IMR-90 (cell line): ENCODE results near the gene FOXL3. TPM values are rescaled to one million over a fixed set of nuclear protein-coding genes. Genes with fewer than 3 reads are reported as not detected.

Source experiments
- ATAC-seq: fragments of 200-7000 bp; cut with Tn5 transposase; 2 replicates; pipeline ENCODE4 v1.9.1; 2020; ENCODE audit warnings: low read depth, mild to moderate bottlenecking, moderate library complexity
- BruUV-seq: library from RNA; stranded (reverse); fragments of 400-500 nt; replicated peaks from 2 replicates; lab custom pipeline; 2021; lab: Mats Ljungman, UMichigan
- CTCF ChIA-PET: fragments of 300-600 bp; formaldehyde crosslinking; extraction: SDS; loops from one replicate; lab custom pipeline; 2021; ENCODE audit warnings: antibody characterized with exemption; lab: Yijun Ruan, JAX
- POLR2A ChIA-PET: fragments of 300-600 bp; sonication (Branson Sonifier 250); formaldehyde crosslinking; loops from one replicate; lab custom pipeline; 2022; ENCODE audit warnings: antibody characterized with exemption; ENCODE audit not compliant: unreplicated experiment; lab: Charles Lee
- DNase-seq: peaks from one replicate; pipeline ENCODE4 v3.0.0; 2013
- H2AFZ ChIP-seq: replicated peaks from 2 replicates; pipeline ENCODE3; 2013; ENCODE audit warnings: low read length, mild to moderate bottlenecking; ENCODE audit not compliant: poor library complexity
- H2AK5ac ChIP-seq: 2 replicates; pipeline ENCODE4 v1.6.1; 2013; ENCODE audit warnings: low read depth, low read length, inconsistent platforms
- H2AK9ac ChIP-seq: replicated peaks from 2 replicates; pipeline ENCODE3; 2013; ENCODE audit warnings: mild to moderate bottlenecking, low read depth, low read length, moderate library complexity; ENCODE audit not compliant: poor library complexity
- H2BK120ac ChIP-seq: 2 replicates; pipeline ENCODE4 v1.6.1; 2013; ENCODE audit warnings: low read depth, low read length, inconsistent platforms
- H2BK15ac ChIP-seq: 3 replicates; pipeline ENCODE4 v1.6.1; 2013; ENCODE audit warnings: low read depth, low read length, inconsistent platforms
- H2BK20ac ChIP-seq: 2 replicates; pipeline ENCODE4 v1.6.1; 2013; ENCODE audit warnings: low read depth, mild to moderate bottlenecking, inconsistent platforms, low read length, moderate library complexity
- H2BK5ac ChIP-seq: 2 replicates; pipeline ENCODE4 v1.6.1; 2013; ENCODE audit warnings: mild to moderate bottlenecking, low read depth, low read length, inconsistent platforms; ENCODE audit not compliant: poor library complexity, severe bottlenecking
- H3K14ac ChIP-seq: replicated peaks from 2 replicates; pipeline ENCODE4 v1.6.1; 2013; ENCODE audit warnings: low read depth, low read length, inconsistent platforms
- H3K18ac ChIP-seq: 2 replicates; pipeline ENCODE4 v1.6.1; 2013; ENCODE audit warnings: low read depth, low read length, control low read depth
- H3K23ac ChIP-seq: 2 replicates; pipeline ENCODE4 v1.6.1; 2013; ENCODE audit warnings: low read depth, low read length, inconsistent platforms
- H3K27ac ChIP-seq: 2 replicates; pipeline ENCODE4 v1.5.1; 2013; ENCODE audit warnings: mild to moderate bottlenecking, control low read depth, low read length; ENCODE audit not compliant: insufficient read depth
- H3K27me3 ChIP-seq: 2 replicates; pipeline ENCODE4 v1.6.1; 2013; ENCODE audit warnings: low read length; ENCODE audit not compliant: control insufficient read depth, insufficient read depth
- H3K36me3 ChIP-seq: 2 replicates; pipeline ENCODE4 v1.6.1; 2013; ENCODE audit warnings: low read length, mixed read lengths; ENCODE audit not compliant: control insufficient read depth, insufficient read depth
- H3K4ac ChIP-seq: 2 replicates; pipeline ENCODE4 v1.6.1; 2013; ENCODE audit warnings: low read depth, low read length, inconsistent platforms
- H3K4me1 ChIP-seq: 2 replicates; pipeline ENCODE4 v1.6.1; 2013; ENCODE audit warnings: low read length, mixed read lengths; ENCODE audit not compliant: control insufficient read depth, insufficient read depth
- H3K4me2 ChIP-seq: 2 replicates; pipeline ENCODE4 v1.6.1; 2013; ENCODE audit warnings: low read depth, mild to moderate bottlenecking, control low read depth, low read length, moderate library complexity
- H3K4me3 ChIP-seq: 2 replicates; pipeline ENCODE4 v1.5.1; 2013; ENCODE audit warnings: low read depth, mild to moderate bottlenecking, control low read depth, low read length, moderate library complexity; ENCODE audit not compliant: insufficient read depth
- H3K56ac ChIP-seq: 2 replicates; pipeline ENCODE4 v1.6.1; 2013; ENCODE audit warnings: low read length, inconsistent platforms; ENCODE audit not compliant: insufficient read depth; ENCODE audit errors: extremely low read depth
- H3K79me1 ChIP-seq, 2 experiments: 2 replicates each; pipeline ENCODE4 v1.6.1; 2013; ENCODE audit warnings: low read length in 2 of 2, inconsistent platforms in 1 of 2, low read depth in 1 of 2
- H3K9ac ChIP-seq: 2 replicates; pipeline ENCODE4 v1.6.1; 2013; ENCODE audit warnings: low read depth, low read length, control low read depth
- H3K9me1 ChIP-seq: 2 replicates; pipeline ENCODE4 v1.6.1; 2013; ENCODE audit warnings: low read length, inconsistent platforms; ENCODE audit not compliant: insufficient read depth
- H3K9me3 ChIP-seq: 2 replicates; pipeline ENCODE4 v1.6.1; 2013; ENCODE audit warnings: low read length; ENCODE audit not compliant: control insufficient read depth, insufficient read depth
- H4K20me1 ChIP-seq: 2 replicates; pipeline ENCODE4 v1.6.1; 2013; ENCODE audit warnings: low read length, inconsistent platforms; ENCODE audit not compliant: insufficient read depth
- H4K5ac ChIP-seq: 2 replicates; pipeline ENCODE4 v1.6.1; 2013; ENCODE audit warnings: mild to moderate bottlenecking, low read depth, low read length, control low read depth
- H4K8ac ChIP-seq, 2 experiments: 2 replicates each; pipeline ENCODE4 v1.6.1; 2013; ENCODE audit warnings: low read depth in 2 of 2, low read length in 2 of 2, control low read depth in 1 of 2, inconsistent platforms in 1 of 2
- H4K91ac ChIP-seq: 2 replicates; pipeline ENCODE4 v1.6.1; 2013; ENCODE audit warnings: low read depth, low read length, inconsistent platforms; ENCODE audit not compliant: insufficient read depth
- BHLHE40 ChIP-seq: fragments of 150-350 bp; IDR thresholded peaks from 2 replicates; pipeline ENCODE4 v1.6.1; 2016; ENCODE audit warnings: mild to moderate bottlenecking, low read depth, low read length
- CHD1 ChIP-seq: IDR thresholded peaks from 2 replicates; pipeline ENCODE4 v1.6.1; 2012; ENCODE audit warnings: low read depth, low read length, improper control_type of control experiment
- MAFK ChIP-seq: IDR thresholded peaks from 2 replicates; pipeline ENCODE4 v1.6.1; 2012; ENCODE audit warnings: low read depth, low read length, improper control_type of control experiment
- MXI1 ChIP-seq: IDR thresholded peaks from 2 replicates; pipeline ENCODE4 v1.6.1; 2012; ENCODE audit warnings: low read depth, mild to moderate bottlenecking, low read length, moderate library complexity, borderline replicate concordance
- NFE2L2 ChIP-seq: fragments of 150-350 bp; IDR thresholded peaks from 2 replicates; pipeline ENCODE4 v1.6.1; 2016; ENCODE audit warnings: low read depth, mild to moderate bottlenecking, low read length
- POLR2A ChIP-seq: IDR thresholded peaks from 2 replicates; pipeline ENCODE4 v1.6.1; 2012; ENCODE audit warnings: mild to moderate bottlenecking, low read depth, low read length
- USF2 ChIP-seq: fragments of 150-350 bp; IDR thresholded peaks from 2 replicates; pipeline ENCODE4 v1.6.1; 2017; ENCODE audit warnings: mild to moderate bottlenecking, antibody characterized with exemption, low read length, low read depth
- WGBS, 2 experiments: methylation state at CpG; one replicate each; pipeline versions ENCODE4 v1.1.5 to v1.1.7; 2013; ENCODE audit warnings: missing lambda C conversion rate in 2 of 2; ENCODE audit not compliant: insufficient read length in 1 of 2; ENCODE audit errors: extremely low coverage in 2 of 2; 5-methylcytosine and 5-hydroxymethylcytosine counted together
- dilution Hi-C: fragments of 300-500 bp; cut with HindIII; formaldehyde crosslinking; loops from one replicate; pipeline ENCODE4 v1.14.3; 2018; ENCODE audit warnings: low sequenced_read_pairs; ENCODE audit not compliant: unreplicated experiment
- in situ Hi-C: fragments of 300-500 bp; cut with MboI; formaldehyde crosslinking; loops from 3 replicates; pipeline ENCODE4 v1.14.3; 2019; ENCODE audit warnings: low sequenced_read_pairs, inconsistent platforms, mixed read lengths
- intact Hi-C: fragments of 100-400 bp; cut with micrococcal nuclease; formaldehyde crosslinking; loops from 2 replicates; pipeline ENCODE4 v1.10.0; 2022
- polyA plus RNA-seq, 3 experiments: library from polyadenylated mRNA; depleted of rRNA; stranded (reverse); fragments of >200 nt; gene quantifications; 2 replicates each; pipeline ENCODE4 v1.2.3, GENCODE V29; 2012; ENCODE audit warnings: low replicate concordance in 1 of 3
- total RNA-seq: library from RNA; depleted of rRNA; stranded (reverse); fragments of >200 nt; gene quantifications from 2 replicates; pipeline ENCODE4 v1.2.3, GENCODE V29; 2012

Gene FOXL3
- total and polyA plus RNA-seq, 2 of the 4 experiments (the other 2 are of a cell fraction), result not detected

- TF ChIP-seq MAFK (no peak), BHLHE40 (no peak), CHD1 (no peak), USF2 (no peak), POLR2A (no peak), NFE2L2 (no peak), MXI1 (no peak)
- no TSS peak for BruUV-seq
- no peak for DNase-seq
- ChIA-PET POLR2A (no interaction called here), CTCF (no interaction called here)
- intact Hi-C loops (no loop called here), in situ Hi-C loops (no loop called here), dilution Hi-C loops (no loop called here)
- no peak overlapping the region for H2AFZ ChIP-seq
- no peak overlapping the region for H2AK9ac ChIP-seq
- no peak overlapping the region for H3K23ac ChIP-seq
- no peak overlapping the region for H3K4me3 ChIP-seq
- H3K4me1 ChIP-seq, result peaks cover 2% of the 10 kb centered on the region
- ATAC-seq, result no peak
- no peak overlapping the region for H2BK20ac ChIP-seq
- no peak overlapping the region for H3K27ac ChIP-seq
- H3K56ac ChIP-seq, result no peak overlapping the region
- H3K4me2 ChIP-seq, result no peak overlapping the region
- H3K36me3 ChIP-seq, result no peaks in the 10 kb centered on the region
- H2BK5ac ChIP-seq, result no peak overlapping the region
- no peak overlapping the region for H3K4ac ChIP-seq
- no peak overlapping the region for H3K9ac ChIP-seq
- H3K9me1 ChIP-seq, result no peaks in the 10 kb centered on the region
- no peak overlapping the region for H4K5ac ChIP-seq
- 77% methylated on average over 4 of the region's 34 CpGs; no CpG with 5 or more reads in 1 of the 2 experiments for WGBS, 2 experiments
- no peak overlapping the region for H2BK120ac ChIP-seq
- no peaks in the 10 kb centered on the region; the same call in 1 of the 2 replicates for H4K20me1 ChIP-seq
- no peak overlapping the region for H2AK5ac ChIP-seq
- H4K8ac ChIP-seq, result no peak overlapping the region
- no peak overlapping the region for H3K14ac ChIP-seq
- H3K27me3 ChIP-seq, result peaks cover 27% of the 10 kb centered on the region
- no peaks in the 10 kb centered on the region for H3K9me3 ChIP-seq
- H3K18ac ChIP-seq, result no peak overlapping the region
- H3K79me1 ChIP-seq, result no peaks in the 10 kb centered on the region
- no peak overlapping the region for H2BK15ac ChIP-seq
- H4K91ac ChIP-seq, result no peak overlapping the region
Measured at GRCh38 chr7:336810-337566, 47.0 kb downstream of the FOXL3 start.
